Loucy (cell line): ENCODE data around the gene CYP4F11.
"Not testable (repeated sequence)": the region's sequence is repeated elsewhere in the genome, so short reads cannot be mapped to it uniquely, and the experiment has no call there.

Experiments
- H2AFZ ChIP-seq: fragments of 200-600 bp; sonication (generic); 2 replicates; pipeline ENCODE4 v1.6.0; 2016; ENCODE audit warnings: antibody characterized with exemption, mild to moderate bottlenecking, low read length, moderate library complexity
- H3F3A ChIP-seq: fragments of 200-600 bp; 2 replicates; pipeline ENCODE4 v1.6.0; 2016; ENCODE audit warnings: antibody characterized with exemption, low read depth, mild to moderate bottlenecking
- H3K27me3 ChIP-seq: fragments of 200-600 bp; sonication (generic); 2 replicates; pipeline ENCODE4 v1.6.1; 2014; ENCODE audit warnings: low read length, mild to moderate bottlenecking; ENCODE audit not compliant: insufficient read depth, poor library complexity, severe bottlenecking
- H3K36me3 ChIP-seq: fragments of 200-600 bp; sonication (generic); 2 replicates; pipeline ENCODE4 v1.6.1; 2016; ENCODE audit warnings: low read length; ENCODE audit not compliant: insufficient read depth
- H3K4me1 ChIP-seq: fragments of 200-600 bp; sonication (generic); 2 replicates; pipeline ENCODE4 v1.5.1; 2014; ENCODE audit warnings: low read length, mild to moderate bottlenecking; ENCODE audit not compliant: insufficient read depth, poor library complexity, severe bottlenecking
- H3K4me2 ChIP-seq: fragments of 200-600 bp; sonication (generic); 2 replicates; pipeline ENCODE4 v1.6.0; 2014; ENCODE audit warnings: antibody characterized with exemption, low read length, low read depth, mild to moderate bottlenecking; ENCODE audit not compliant: poor library complexity, severe bottlenecking
- H3K4me3 ChIP-seq: fragments of 200-600 bp; sonication (generic); 2 replicates; pipeline ENCODE4 v1.5.1; 2014; ENCODE audit warnings: low read length, mild to moderate bottlenecking, mixed read lengths; ENCODE audit not compliant: poor library complexity, severe bottlenecking
- H3K79me2 ChIP-seq: fragments of 200-600 bp; sonication (generic); 2 replicates; pipeline ENCODE4 v1.6.1; 2014; ENCODE audit warnings: low read length; ENCODE audit not compliant: insufficient read depth
- H3K9ac ChIP-seq: fragments of 200-600 bp; sonication (generic); 2 replicates; pipeline ENCODE4 v1.6.0; 2014; ENCODE audit warnings: mild to moderate bottlenecking, low read depth, low read length, moderate library complexity; ENCODE audit not compliant: poor library complexity, severe bottlenecking
- H3K9me2 ChIP-seq: fragments of 200-600 bp; sonication (generic); replicated peaks from 2 replicates; pipeline ENCODE4 v1.6.1; 2016; ENCODE audit warnings: low read depth, low read length, mixed read lengths
- H3K9me3 ChIP-seq: fragments of 200-600 bp; sonication (generic); 2 replicates; pipeline ENCODE4 v1.6.1; 2014; ENCODE audit warnings: mild to moderate bottlenecking, antibody characterized with exemption, low read length, low read depth; ENCODE audit not compliant: insufficient read depth
- H4K20me1 ChIP-seq: fragments of 200-600 bp; sonication (generic); 2 replicates; pipeline ENCODE4 v1.6.0; 2014; ENCODE audit warnings: antibody characterized with exemption, low read length, mild to moderate bottlenecking; ENCODE audit not compliant: insufficient read depth, poor library complexity, severe bottlenecking
- EZH2phosphoT487 ChIP-seq: fragments of 200-600 bp; IDR thresholded peaks from 2 replicates; pipeline ENCODE4 v1.6.1; 2018; ENCODE audit warnings: antibody characterized with exemption, mild to moderate bottlenecking, moderate library complexity, borderline replicate concordance
- TF ChIP-seq, protein P1 (sequence below): fragments of 200-600 bp; sonication (generic); conservative IDR thresholded peaks from 2 replicates; pipeline ENCODE4 v1.5.1; 2014; ENCODE audit warnings: mild to moderate bottlenecking, antibody characterized with exemption, low read length

Gene CYP4F11

DNA sequence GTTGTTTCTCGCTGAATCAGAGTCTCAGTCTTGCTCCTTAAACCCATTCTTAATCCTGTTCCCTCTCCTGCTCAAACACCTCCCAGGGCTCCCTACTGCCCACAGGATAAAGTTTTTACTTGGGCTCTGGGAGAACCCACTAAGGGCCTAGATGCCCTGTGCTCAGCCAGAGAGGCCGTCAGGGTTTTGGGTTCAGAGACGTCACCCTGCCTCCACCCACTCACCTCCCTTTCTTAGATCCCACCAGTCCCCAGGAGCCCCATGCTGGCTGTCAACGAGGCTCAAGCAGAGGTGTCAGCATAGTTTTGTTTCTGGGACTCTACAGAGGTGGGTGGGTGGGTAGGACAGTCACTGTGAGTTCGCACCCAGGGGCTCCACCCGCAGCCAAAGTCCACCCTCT is 20.9 kb downstream of the CYP4F11 start:
- H3K4me3 ChIP-seq = no peak overlapping the region
- H3K4me1 ChIP-seq = peaks cover 7% of the 10 kb centered on the region
- TF ChIP-seq, protein P1, sequence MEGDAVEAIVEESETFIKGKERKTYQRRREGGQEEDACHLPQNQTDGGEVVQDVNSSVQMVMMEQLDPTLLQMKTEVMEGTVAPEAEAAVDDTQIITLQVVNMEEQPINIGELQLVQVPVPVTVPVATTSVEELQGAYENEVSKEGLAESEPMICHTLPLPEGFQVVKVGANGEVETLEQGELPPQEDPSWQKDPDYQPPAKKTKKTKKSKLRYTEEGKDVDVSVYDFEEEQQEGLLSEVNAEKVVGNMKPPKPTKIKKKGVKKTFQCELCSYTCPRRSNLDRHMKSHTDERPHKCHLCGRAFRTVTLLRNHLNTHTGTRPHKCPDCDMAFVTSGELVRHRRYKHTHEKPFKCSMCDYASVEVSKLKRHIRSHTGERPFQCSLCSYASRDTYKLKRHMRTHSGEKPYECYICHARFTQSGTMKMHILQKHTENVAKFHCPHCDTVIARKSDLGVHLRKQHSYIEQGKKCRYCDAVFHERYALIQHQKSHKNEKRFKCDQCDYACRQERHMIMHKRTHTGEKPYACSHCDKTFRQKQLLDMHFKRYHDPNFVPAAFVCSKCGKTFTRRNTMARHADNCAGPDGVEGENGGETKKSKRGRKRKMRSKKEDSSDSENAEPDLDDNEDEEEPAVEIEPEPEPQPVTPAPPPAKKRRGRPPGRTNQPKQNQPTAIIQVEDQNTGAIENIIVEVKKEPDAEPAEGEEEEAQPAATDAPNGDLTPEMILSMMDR = no peak
- TF ChIP-seq EZH2phosphoT487 = no peak
- no peaks in the 10 kb centered on the region for H3K36me3 ChIP-seq
- no peaks in the 10 kb centered on the region for H4K20me1 ChIP-seq
- peaks cover 5% of the 10 kb centered on the region; the same call in 1 of the 2 replicates for H3K9me3 ChIP-seq
- H3K79me2 ChIP-seq = no peaks in the 10 kb centered on the region
- no peak overlapping the region for H3K4me2 ChIP-seq
- H3K27me3 ChIP-seq = no peaks in the 10 kb centered on the region
- H2AFZ ChIP-seq = no peak overlapping the region
- H3K9ac ChIP-seq = no peak overlapping the region
- no peaks in the 10 kb centered on the region for H3K9me2 ChIP-seq
- no peaks in the 10 kb centered on the region for H3F3A ChIP-seq

- H4K20me1 ChIP-seq = no peaks in the 10 kb centered on the region
- H3K4me2 ChIP-seq = peak overlapping the region; percentile 62
- H3K36me3 ChIP-seq = no peaks in the 10 kb centered on the region
- H3K4me1 ChIP-seq = peaks cover 16% of the 10 kb centered on the region
- no peaks in the 10 kb centered on the region for H3K9me2 ChIP-seq
- TF ChIP-seq, protein P1 = peak; percentile 26
- no peak for TF ChIP-seq EZH2phosphoT487
- H3K27me3 ChIP-seq = no peaks in the 10 kb centered on the region
- no peaks in the 10 kb centered on the region for H3F3A ChIP-seq
- H3K4me3 ChIP-seq = peak overlapping the region; percentile 66
- peaks cover 2% of the 10 kb centered on the region; the same call in 1 of the 2 replicates for H3K79me2 ChIP-seq
- H3K9me3 ChIP-seq = peaks cover 5% of the 10 kb centered on the region; the same call in 1 of the 2 replicates
- no peak overlapping the region for H2AFZ ChIP-seq
- H3K9ac ChIP-seq = peak overlapping the region; percentile 69
These were observed 22.6 kb downstream of the CYP4F11 start for GRCh38 chr19:15911599-15912235.

DNA sequence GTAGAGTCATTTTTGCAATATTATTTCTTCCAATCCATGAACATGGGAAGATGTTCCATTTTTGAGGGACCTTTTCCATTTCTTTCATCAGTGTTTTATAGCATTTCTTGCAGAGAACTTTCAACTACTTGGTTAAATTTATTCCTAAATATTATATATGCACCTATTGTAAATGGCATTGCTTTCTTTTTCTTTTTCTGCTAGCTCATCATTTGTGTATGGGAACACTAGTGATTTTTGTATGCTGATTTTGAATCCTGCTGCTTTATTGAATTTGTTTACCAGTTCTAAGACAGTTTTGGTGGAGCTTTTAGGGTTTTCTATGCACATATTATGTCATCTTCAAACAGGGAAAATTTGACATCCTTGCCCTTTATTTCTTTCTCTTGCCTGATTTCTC is 29.3 kb downstream of the CYP4F11 start:
- Histone ChIP-seq H3K4me2 (peak overlapping the region; percentile 66), H3K4me3 (no peak overlapping the region), H3K27me3 (no peaks in the 10 kb centered on the region), H2AFZ (no peak overlapping the region), H3K9me2 (no peaks in the 10 kb centered on the region), H3K9ac (no peak overlapping the region), H3K9me3 (no peaks in the 10 kb centered on the region; the same call in 1 of the 2 replicates), H3F3A (peaks cover 10% of the 10 kb centered on the region; the same call in 1 of the 2 replicates), H3K79me2 (peaks cover 20% of the 10 kb centered on the region; the same call in 1 of the 2 replicates), H3K36me3 (no peaks in the 10 kb centered on the region), H3K4me1 (peaks cover 35% of the 10 kb centered on the region), H4K20me1 (no peaks in the 10 kb centered on the region)
- no peak for TF ChIP-seq EZH2phosphoT487
- TF ChIP-seq, protein P1 = no peak

GRCh38 chr19:15902898-15903297 is 31.4 kb downstream of the CYP4F11 start:
- Histone ChIP-seq H3K4me1 (peaks cover 45% of the 10 kb centered on the region), H3K79me2 (peaks cover 20% of the 10 kb centered on the region; the same call in 1 of the 2 replicates)
- not testable (repeated sequence) for H3K9me2 ChIP-seq, H3K9me3 ChIP-seq, H3F3A ChIP-seq, H3K36me3 ChIP-seq, H4K20me1 ChIP-seq, H2AFZ ChIP-seq, H3K4me2 ChIP-seq, H3K9ac ChIP-seq, H3K4me3 ChIP-seq, H3K27me3 ChIP-seq
